NCI-H2196 (cell line): ENCODE data around the gene KLHL2.
"Not testable (repeated sequence)": the region's sequence is repeated elsewhere in the genome, so short reads cannot be mapped to it uniquely, and the experiment has no call there.

ENCODE experiments used
- DNase-seq: peaks from one replicate; lab custom pipeline; 2025; ENCODE audit not compliant: unreplicated experiment; lab: John Stamatoyannopoulos, UW

The KLHL2 gene

GRCh38 chr4:165201806-165202205 is 5.6 kb upstream of the KLHL2 start:
- no peak for DNase-seq

GRCh38 chr4:165203541-165204461 is 3.6 kb upstream of the KLHL2 start:
- no peak for DNase-seq

DNA sequence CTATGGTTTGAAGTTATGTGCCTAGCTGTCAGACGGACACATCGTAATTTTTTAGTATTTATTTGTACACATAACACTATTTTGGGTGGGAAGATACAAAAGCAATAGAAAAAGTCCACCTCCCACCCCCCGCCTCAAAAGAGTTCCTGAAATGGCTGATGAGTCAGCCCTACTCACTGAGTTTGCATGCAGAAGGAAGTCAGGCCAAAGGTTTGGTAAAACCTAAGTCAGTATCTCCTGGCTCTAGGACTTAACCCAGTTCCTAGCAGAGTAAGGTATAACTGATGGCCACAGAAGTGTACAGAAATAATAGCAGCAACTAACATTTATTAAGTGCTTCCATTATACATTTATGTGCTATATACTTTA is 2.9 kb upstream of the KLHL2 start:
- no peak for DNase-seq

DNA sequence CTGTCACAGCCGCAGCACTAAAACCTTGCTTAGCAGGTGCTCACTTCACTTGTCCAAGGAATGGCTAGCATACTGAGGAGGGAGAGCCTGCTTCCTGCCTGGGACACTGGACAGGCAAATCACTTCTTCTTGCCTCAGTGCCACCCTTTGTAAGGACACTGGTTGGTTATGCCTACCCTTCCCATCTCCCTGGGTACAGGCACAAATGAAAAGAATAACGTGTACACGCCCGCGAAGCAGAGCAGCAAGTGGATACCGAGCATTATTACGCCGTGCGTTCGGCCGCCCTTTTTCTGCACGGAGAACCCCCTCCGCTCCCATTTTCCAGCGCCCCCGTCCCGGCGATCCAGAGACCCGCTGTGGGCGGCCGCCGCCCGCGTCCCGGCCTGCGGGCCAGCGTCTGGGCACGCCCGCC is 338 bp upstream of the KLHL2 start:
- DNase-seq: no peak

- no peak for DNase-seq
These were observed 876 bp downstream of the KLHL2 start for GRCh38 chr4:165208221-165208652.

DNA sequence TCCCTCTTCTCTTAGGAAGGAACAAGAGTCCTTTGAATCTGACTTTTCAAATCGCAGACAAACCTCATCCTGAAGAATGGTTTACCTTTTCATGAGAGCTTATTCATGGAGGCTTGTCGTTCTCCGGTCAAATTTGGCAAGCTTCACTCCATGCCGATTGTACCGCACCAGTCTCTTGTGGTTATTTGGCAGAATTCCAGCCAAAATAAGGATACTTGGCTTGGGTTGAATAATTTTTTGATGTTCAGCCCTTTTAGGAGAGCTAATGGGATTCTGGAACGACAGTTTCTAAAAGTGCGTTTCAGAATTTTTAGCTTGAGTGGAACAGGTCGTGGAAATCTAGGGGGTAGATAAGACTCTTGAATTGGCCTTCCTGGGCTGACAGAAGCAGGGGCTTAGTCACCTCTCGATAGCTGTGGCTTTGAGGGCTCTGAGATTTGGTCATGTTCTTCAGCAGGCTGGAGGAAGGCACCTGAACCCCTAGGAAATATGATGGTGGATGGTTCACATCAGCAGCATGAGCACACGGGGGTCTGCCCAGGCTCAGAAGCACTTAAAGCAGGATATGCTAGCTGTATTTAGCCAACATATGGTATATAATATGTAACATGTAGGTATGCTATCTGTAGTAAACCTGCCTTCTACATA is 1.5 kb downstream of the KLHL2 start:
- peak; percentile 11 for DNase-seq

DNA sequence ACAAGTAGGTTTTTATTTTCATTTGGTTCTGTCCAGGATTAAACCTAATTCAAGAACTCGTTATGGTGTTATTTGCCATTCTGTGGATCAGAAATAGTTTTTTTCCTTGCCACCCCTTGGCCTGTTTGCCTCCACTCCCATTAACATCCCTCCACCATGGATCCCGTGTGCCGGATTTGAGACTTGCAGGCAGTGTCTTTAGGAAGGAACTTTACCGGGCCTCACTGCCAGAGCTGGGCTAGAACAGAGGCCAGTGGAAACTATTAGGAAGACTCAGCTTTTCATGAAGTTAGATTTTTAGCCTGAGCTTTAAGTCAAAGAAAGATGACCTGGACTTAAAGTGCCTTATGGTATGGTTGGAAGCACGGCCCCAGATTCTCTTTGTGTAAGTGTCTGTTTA is 2.4 kb downstream of the KLHL2 start:
- DNase-seq: no peak

- no peak for DNase-seq
These were observed 3.2 kb downstream of the KLHL2 start for GRCh38 chr4:165210566-165210965.

DNA sequence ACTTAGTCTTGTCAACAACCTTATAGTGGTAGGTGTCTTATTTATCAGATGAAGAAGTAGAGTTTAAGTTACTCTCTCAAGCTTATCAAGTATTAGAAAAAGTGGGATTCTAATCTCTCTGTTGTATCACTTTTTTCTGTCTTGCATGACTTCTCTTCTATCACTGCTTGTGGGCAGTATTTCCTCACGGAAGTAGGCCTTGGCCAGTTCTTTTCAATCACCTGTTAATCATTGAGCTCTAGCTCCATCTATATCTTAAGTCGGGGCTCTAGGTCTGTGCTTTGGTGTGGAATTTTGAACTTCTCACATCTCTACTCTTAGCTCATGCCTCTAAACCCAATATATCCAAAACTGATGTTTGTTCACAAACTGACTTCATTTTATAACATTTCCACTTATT is 5.3 kb downstream of the KLHL2 start:
- DNase-seq: not testable (repeated sequence)

- DNase-seq: not testable (repeated sequence)
These were observed 6.0 kb downstream of the KLHL2 start for GRCh38 chr4:165213404-165213803.

GRCh38 chr4:165213991-165214709 is 6.8 kb downstream of the KLHL2 start:
- DNase-seq: not testable (repeated sequence)

DNA sequence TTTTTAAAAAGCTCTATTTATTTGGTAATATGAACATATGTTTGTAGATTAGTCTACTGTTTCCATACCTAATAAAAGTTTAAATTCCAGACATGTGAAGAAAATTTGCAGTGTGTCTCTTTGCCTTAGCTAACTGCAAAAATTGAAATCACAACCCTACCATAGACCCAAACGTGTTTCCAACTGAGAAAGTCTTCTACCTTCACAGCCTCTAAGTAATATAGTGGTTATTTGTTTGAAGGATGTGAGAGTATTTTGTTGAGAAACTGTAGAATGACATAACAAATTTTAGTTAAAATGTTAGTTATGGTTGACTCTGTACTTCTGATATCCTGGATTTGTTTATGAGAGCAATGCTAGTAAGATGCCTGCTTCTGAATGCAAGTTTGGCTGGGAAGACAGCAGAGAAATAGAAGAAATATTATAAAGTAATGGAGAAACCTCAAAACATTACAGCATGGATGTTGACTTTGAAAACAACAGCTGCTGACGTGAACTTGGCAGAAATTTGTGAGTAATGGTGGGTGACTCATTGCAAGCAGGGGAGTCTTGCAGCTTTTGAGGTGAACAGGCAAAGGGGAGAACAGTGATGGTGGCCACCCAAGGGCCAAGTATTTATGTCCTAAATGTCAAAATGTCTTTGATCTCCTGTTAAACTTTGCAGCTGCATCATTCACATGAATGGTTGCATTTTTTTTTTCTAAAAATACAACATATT is 7.8 kb downstream of the KLHL2 start:
- not testable (repeated sequence) for DNase-seq

DNA sequence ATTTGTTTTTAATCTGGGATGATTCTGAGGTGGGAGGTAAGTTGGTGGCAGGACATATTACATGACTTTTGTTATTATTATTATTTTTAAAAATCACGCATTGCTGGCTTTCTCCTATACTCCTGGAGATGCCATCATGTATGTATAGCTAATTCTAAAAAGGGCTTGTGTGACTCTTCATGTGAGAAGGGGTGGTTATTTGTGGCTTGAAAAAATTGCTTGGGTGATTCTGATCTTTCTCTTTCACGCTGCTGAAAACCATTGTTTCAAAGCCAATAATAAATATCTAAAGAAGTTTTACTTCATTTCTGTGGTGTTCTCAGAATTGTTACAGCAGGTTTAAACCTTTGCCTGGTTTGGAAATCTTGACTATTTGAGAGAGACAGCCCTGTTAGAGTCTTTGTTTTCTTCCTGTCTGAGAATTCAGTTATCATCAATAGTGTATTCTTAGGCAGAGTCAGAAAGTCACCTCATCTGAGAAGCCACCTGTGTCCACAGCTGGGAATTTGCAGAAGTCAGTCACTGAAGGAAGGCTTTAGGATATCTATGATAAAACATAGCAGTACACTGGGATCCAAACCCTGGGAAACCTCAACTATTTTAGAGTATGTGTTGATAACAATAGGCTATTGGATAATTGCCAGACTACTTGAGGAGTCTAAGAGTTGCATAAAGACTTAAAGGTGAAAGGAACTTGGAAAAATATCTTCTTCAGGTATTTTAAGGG is 8.6 kb downstream of the KLHL2 start:
- DNase-seq: not testable (repeated sequence)

GRCh38 chr4:165217325-165217724 is 10.0 kb downstream of the KLHL2 start:
- no peak for DNase-seq

DNA sequence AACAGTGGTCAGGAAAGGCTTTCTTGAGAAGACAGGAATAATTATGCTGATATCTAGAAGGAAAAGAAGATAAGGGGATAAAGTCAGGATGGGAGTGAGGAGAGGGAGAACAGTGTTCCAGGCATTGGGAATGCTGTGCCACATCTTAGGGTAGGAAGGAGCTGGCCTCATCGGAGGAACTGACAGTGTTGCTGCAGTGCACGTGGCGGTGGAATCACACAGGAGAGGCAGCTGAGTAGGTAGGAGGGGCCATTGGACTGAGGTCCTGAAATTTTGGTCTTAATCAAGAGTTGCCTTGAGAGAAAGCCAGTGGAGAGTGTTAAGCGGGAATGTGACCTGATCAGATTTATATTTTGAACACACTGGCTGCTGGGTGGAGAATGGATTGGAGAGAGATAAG is 13.9 kb downstream of the KLHL2 start:
- not testable (repeated sequence) for DNase-seq

GRCh38 chr4:165221993-165222650 is 14.8 kb downstream of the KLHL2 start:
- not testable (repeated sequence) for DNase-seq

GRCh38 chr4:165222651-165222994 is 15.3 kb downstream of the KLHL2 start:
- DNase-seq: no peak

DNA sequence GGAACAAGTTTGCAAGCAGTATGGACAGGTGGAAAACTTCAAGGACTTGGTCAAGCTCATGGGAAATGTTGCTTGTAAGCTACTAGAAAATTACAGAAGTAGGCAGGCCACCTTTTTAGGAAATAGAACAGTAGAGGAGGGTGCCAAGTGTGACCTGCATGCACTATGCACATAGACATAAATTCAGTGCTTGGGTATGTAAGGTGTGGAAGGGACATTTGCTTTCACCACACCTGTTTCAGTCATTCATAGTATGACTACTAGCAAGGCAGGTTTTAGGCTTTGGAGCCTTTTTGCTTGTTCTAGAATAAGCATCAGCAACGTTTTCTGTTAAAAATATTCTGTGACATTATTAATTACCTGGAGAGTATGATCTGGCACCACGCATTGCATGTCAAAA is 20.0 kb downstream of the KLHL2 start:
- DNase-seq: not testable (repeated sequence)

DNA sequence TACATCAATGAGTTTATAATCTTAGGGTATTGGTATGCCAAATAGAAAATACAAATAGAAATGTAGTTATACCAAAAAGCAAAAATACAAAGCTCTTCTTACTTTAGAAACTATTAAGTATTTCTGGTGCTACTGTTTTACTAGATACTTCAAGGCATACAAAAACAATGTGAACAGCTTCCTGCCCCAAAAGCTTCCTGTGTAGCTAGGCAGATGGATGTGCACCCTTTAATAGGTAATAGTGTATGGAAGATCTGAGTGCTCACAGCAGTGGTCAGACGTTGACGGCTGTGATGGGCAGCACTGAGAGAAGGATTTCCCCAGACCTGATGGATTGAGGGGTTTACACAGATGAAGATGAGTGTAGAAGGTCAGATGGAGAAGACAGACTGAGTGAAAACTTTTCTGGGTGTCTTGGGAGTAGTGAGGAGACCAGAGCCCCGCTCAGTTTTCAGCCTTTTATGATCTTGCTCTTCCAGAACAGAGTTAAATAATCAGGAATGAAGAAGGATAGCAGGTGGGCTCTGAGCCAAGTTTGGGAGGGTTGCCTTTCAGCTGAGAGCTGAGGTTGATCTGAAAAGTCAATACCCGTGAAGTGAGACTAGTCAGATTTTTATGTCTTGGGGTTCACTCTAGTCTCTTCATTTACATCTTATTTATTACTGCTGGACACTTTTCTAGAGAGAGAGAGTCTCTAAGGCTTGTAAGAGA is 22.3 kb downstream of the KLHL2 start:
- not testable (repeated sequence) for DNase-seq
